Measurements from ENCODE around the gene YJEFN3.

The YJEFN3 gene

DNA sequence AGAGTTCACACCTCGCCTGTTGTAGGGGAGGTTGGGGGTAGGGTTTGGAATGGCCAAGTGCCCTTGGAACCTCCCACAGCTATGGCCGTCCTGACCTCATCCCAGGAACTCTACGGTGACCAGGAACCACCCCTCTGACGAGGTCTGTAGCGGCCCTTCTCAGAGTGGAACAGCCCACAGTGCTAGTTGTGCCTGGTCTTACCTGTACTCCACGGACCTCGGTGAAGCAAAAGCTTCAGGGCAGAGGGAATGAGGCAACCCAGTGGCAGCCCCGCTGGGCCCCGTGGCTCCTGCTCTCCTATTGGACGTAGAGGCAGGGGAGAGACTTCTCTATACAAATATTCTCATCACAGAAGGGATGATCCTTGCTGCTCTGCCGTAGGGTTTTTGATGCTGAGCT, 20.5 kb upstream of the YJEFN3 start:
- no peaks in the 10 kb centered on the region for H3K9me3 ChIP-seq (ENCODE audit: control insufficient read depth, low read length)
- no peak overlapping the region for H3K4me3 ChIP-seq (ENCODE audit: insufficient read depth, low read depth, low read length)
- peaks cover 15% of the 10 kb centered on the region for H3K36me3 ChIP-seq (ENCODE audit: control insufficient read depth, insufficient read depth, low read length)
- no peaks in the 10 kb centered on the region for H3K4me1 ChIP-seq (ENCODE audit: control insufficient read depth, insufficient read depth, low read length)
- no peaks in the 10 kb centered on the region for H3K27me3 ChIP-seq (ENCODE audit: control insufficient read depth, insufficient read depth, low read length, poor library complexity, severe bottlenecking)
- WGBS, 2 experiments, result 92 to 94% methylated on average over 11 of the region's 11 CpGs
- H3K27ac ChIP-seq (ENCODE audit: insufficient read depth, low read depth, low read length, poor library complexity, severe bottlenecking), result no peak overlapping the region

DNA sequence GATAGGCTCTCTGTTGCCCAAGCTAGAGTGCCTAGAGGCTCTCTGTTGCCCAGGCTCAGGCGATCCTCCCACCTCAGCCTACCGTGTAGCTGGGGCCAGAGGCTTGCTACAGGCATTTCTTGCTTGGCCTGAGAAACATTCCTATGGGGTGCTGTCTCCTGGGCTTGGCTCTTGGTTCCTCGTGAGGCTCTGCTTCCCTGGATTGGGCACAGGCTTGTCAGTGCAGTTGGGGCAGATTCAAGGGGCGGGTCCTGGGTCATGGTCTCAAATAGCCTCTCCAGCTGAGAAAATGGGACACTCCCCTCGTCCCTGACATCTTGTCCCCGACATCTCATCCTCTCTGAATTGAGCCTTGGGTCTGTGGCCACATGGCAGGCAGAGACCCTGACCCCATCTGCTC, 18.3 kb upstream of the YJEFN3 start:
- Histone ChIP-seq H3K36me3 (ENCODE audit: control insufficient read depth, insufficient read depth, low read length) (peaks cover 13% of the 10 kb centered on the region), H3K27me3 (ENCODE audit: control insufficient read depth, insufficient read depth, low read length, poor library complexity, severe bottlenecking) (no peaks in the 10 kb centered on the region), H3K4me3 (ENCODE audit: insufficient read depth, low read depth, low read length) (no peak overlapping the region), H3K27ac (ENCODE audit: insufficient read depth, low read depth, low read length, poor library complexity, severe bottlenecking) (no peak overlapping the region), H3K9me3 (ENCODE audit: control insufficient read depth, low read length) (no peaks in the 10 kb centered on the region), H3K4me1 (ENCODE audit: control insufficient read depth, insufficient read depth, low read length) (no peaks in the 10 kb centered on the region)
- 60 to 62% methylated on average over 6 of the region's 6 CpGs for WGBS, 2 experiments

DNA sequence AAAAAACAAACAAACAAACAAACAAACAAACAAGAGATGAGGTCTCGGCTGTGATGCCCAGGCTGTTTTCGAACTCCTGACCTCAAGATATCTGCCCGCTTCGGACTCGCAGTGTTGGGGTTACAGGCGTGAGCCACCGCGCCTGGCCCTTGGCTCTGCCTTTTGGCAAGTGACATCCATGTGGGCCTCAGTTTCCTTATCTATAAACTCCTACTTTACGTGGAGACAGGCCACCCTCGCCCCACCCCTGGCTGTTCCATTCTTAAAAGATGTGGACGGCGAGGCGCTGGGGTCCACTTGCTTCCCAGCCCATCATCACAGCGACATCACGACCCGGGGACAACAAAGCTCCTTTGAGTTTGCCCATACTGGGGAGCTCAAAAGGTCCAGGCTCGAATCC, 15.0 kb upstream of the YJEFN3 start:
- WGBS, 2 experiments, result 95 to 97% methylated on average over 17 of the region's 17 CpGs

DNA sequence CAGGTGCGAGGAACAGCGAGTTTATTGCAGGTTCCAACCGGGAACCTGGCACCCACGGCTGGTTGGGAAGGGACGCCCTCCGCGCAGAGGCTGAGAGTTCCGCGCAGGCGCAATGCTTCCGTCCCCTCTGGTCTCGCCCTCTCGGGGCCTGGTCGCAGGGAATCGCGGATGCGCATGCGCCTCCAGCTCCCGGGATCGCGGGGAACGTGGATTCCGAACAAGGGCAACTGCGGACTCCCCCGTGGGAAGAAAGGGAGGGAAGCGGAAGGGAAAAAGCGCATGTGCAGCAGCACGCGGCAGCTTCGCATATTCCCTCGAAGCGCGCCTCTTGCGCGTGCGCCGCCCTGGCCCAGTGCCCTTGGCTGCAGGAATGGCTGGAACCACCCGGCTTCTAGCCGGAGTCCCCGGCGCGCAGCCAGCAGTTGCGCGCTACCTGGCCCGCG, 14.5 kb upstream of the YJEFN3 start:
- WGBS, 2 experiments, result 96 to 97% methylated on average over 46 of the region's 46 CpGs
- H3K27me3 ChIP-seq (ENCODE audit: control insufficient read depth, insufficient read depth, low read length, poor library complexity, severe bottlenecking), result no peaks in the 10 kb centered on the region
- no peak overlapping the region for H3K27ac ChIP-seq (ENCODE audit: insufficient read depth, low read depth, low read length, poor library complexity, severe bottlenecking)
- no peaks in the 10 kb centered on the region for H3K36me3 ChIP-seq (ENCODE audit: control insufficient read depth, insufficient read depth, low read length)
- no peak overlapping the region for H3K4me3 ChIP-seq (ENCODE audit: insufficient read depth, low read depth, low read length)
- peaks cover 3% of the 10 kb centered on the region for H3K4me1 ChIP-seq (ENCODE audit: control insufficient read depth, insufficient read depth, low read length)
- H3K9me3 ChIP-seq (ENCODE audit: control insufficient read depth, low read length), result no peaks in the 10 kb centered on the region

More for the DNA sequence above, 15.0 kb upstream of the YJEFN3 start:
- Histone ChIP-seq H3K4me3 (ENCODE audit: insufficient read depth, low read depth, low read length) (no peak overlapping the region), H3K27ac (ENCODE audit: insufficient read depth, low read depth, low read length, poor library complexity, severe bottlenecking) (no peak overlapping the region), H3K27me3 (ENCODE audit: control insufficient read depth, insufficient read depth, low read length, poor library complexity, severe bottlenecking) (no peaks in the 10 kb centered on the region), H3K36me3 (ENCODE audit: control insufficient read depth, insufficient read depth, low read length) (no peaks in the 10 kb centered on the region), H3K9me3 (ENCODE audit: control insufficient read depth, low read length) (no peaks in the 10 kb centered on the region), H3K4me1 (ENCODE audit: control insufficient read depth, insufficient read depth, low read length) (peaks cover 3% of the 10 kb centered on the region)

DNA sequence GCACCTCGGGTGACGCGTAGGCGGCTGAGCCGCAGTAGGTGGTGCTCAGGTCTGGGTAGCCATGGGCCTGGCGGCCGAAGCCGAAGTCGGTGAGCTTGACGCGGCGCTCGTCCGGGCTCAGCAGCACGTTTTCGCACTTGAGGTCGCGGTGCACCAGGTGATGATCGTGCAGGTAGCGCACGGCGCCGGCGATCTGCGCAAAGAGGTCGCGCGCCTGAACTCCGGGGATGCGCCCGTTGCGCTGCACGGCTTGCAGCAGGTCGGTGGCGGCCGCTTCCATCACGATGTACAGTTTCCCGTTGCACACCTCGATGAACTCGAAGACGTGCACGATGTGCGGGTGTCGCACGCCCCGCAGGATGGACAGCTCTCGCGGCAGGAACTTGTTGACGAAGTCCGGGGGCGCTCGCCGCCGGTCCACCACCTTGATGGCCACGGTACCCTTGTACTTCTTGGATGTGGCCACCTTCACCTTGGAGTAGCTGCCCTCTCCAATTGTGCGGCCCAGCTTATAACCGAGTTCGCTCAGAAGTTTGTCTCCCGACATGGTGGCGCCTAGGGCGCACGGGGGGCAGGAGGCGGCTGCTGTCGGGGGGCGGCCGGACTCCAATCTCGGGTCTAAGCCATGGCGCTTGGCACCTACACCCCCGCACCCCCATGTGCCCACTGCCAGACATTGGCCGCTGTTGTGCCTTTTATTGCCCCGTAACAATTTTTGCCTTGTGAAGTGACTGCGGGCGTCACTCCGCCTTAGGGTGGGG, 13.7 kb upstream of the YJEFN3 start, which contains the start of gene TSSK6:
TSS of gene TSSK6 (minus strand) at position 668 of the 761 bp plus-strand sequence. CDS start at position 547, 121 bp downstream.
- no peaks in the 10 kb centered on the region for H3K36me3 ChIP-seq (ENCODE audit: control insufficient read depth, insufficient read depth, low read length)
- peaks cover 3% of the 10 kb centered on the region for H3K4me1 ChIP-seq (ENCODE audit: control insufficient read depth, insufficient read depth, low read length)
- no peaks in the 10 kb centered on the region for H3K9me3 ChIP-seq (ENCODE audit: control insufficient read depth, low read length)
- H3K4me3 ChIP-seq (ENCODE audit: insufficient read depth, low read depth, low read length), result peak within 1 kb of the TSS; percentile 91
- H3K27me3 ChIP-seq (ENCODE audit: control insufficient read depth, insufficient read depth, low read length, poor library complexity, severe bottlenecking), result no peaks in the 10 kb centered on the region
- WGBS, 2 experiments, result 96% methylated on average over 74 of the region's 74 CpGs
- no peak within 1 kb of the TSS for H3K27ac ChIP-seq (ENCODE audit: insufficient read depth, low read depth, low read length, poor library complexity, severe bottlenecking)

DNA sequence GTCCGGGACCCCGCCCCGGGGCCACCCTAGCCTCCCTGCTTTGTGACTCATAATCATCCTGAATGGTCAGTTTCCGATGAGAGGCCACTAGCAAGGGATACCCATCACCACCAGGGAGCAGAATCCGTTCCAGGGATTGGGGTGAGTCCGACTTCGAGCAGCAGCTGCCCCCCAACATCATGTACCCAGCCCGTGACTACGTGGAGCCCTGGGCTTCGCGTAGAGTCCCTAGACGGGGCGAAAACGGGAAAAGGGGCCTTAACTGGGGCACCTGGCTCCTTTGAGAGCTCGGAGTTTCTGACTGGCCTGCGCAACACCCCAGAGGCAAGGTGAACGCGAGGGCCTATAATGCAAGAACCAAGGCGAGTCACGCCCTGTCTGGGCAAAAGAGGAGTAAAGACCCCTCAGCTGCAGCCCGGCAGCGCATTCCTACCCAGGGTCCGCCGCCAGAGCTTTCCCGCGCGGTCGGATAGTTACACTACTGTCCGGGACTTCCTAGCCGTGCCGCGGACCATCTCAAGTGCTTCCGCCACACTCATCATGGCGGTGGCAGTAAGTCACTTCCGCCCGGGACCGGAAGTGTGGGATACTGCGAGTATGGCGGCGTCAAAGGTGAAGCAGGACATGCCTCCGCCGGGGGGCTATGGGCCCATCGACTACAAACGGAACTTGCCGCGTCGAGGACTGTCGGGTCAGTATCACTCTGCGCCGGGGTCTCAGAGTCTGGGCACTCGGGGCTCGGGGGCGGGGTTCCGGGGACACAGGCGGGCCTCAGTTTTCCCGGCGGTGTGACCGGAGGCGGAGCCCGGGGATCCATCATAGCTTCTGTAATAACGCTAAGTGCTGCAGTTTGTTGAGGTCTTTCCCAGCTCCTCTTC, 12.8 kb upstream of the YJEFN3 start, which contains the start of gene NDUFA13:
TSS of gene NDUFA13 (plus strand) at position 584 of the 878 bp plus-strand sequence. CDS start at position 598, 14 bp downstream.
- no peak within 1 kb of the TSS for H3K27ac ChIP-seq (ENCODE audit: insufficient read depth, low read depth, low read length, poor library complexity, severe bottlenecking)
- no peaks in the 10 kb centered on the region for H3K36me3 ChIP-seq (ENCODE audit: control insufficient read depth, insufficient read depth, low read length)
- H3K27me3 ChIP-seq (ENCODE audit: control insufficient read depth, insufficient read depth, low read length, poor library complexity, severe bottlenecking), result no peaks in the 10 kb centered on the region
- WGBS, 2 experiments, result 10 to 11% methylated on average over 61 of the region's 61 CpGs
- H3K9me3 ChIP-seq (ENCODE audit: control insufficient read depth, low read length), result no peaks in the 10 kb centered on the region
- peaks cover 3% of the 10 kb centered on the region for H3K4me1 ChIP-seq (ENCODE audit: control insufficient read depth, insufficient read depth, low read length)
- H3K4me3 ChIP-seq (ENCODE audit: insufficient read depth, low read depth, low read length), result peak within 1 kb of the TSS; percentile 91

DNA sequence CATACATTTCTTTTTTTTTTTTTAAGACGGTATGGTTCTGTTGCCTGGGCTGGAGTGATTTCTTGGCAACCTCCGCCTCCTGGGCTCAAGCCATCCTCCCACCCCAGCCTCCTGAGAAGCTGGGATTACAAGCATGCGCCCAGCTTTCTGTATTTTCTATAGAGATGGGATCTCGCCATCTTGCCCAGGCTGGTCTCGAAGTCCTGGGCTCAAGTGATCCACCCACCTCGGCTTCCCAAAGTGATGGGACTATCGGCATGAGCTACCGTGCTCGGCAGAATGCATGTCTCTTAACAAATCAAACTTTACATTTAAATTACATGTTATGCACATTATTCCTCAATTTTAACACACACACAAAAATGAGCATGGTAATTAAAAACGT, 11.5 kb upstream of the YJEFN3 start:
- WGBS, 2 experiments, result 93 to 94% methylated on average over 10 of the region's 10 CpGs
- peak overlapping the region; percentile 14 for H3K4me3 ChIP-seq (ENCODE audit: insufficient read depth, low read depth, low read length)
- no peaks in the 10 kb centered on the region for H3K36me3 ChIP-seq (ENCODE audit: control insufficient read depth, insufficient read depth, low read length)
- H3K4me1 ChIP-seq (ENCODE audit: control insufficient read depth, insufficient read depth, low read length), result peaks cover 3% of the 10 kb centered on the region
- H3K27ac ChIP-seq (ENCODE audit: insufficient read depth, low read depth, low read length, poor library complexity, severe bottlenecking), result no peak overlapping the region
- H3K9me3 ChIP-seq (ENCODE audit: control insufficient read depth, low read length), result no peaks in the 10 kb centered on the region
- no peaks in the 10 kb centered on the region for H3K27me3 ChIP-seq (ENCODE audit: control insufficient read depth, insufficient read depth, low read length, poor library complexity, severe bottlenecking)

DNA sequence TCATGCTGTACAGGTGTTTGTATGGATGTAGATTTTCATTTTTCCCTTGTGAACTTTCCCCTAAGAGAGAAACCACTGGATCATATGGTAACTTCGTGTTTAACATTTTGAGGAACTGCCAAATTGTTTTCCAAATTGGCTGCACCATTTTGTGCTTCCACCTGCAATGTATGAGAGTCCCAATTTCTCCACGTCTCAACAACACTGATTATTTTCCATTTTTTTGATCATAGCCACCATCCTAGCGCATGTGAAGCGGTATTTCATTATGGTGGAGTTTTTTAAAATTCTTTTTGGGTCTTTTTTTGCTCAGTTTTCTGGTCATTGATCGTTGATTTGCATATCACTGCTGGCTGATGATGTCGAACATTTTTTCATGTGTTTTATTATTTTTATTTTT, 7.7 kb upstream of the YJEFN3 start:
- Histone ChIP-seq H3K36me3 (ENCODE audit: control insufficient read depth, insufficient read depth, low read length) (no peaks in the 10 kb centered on the region), H3K4me3 (ENCODE audit: insufficient read depth, low read depth, low read length) (no peak overlapping the region), H3K4me1 (ENCODE audit: control insufficient read depth, insufficient read depth, low read length) (peaks cover 17% of the 10 kb centered on the region)

DNA sequence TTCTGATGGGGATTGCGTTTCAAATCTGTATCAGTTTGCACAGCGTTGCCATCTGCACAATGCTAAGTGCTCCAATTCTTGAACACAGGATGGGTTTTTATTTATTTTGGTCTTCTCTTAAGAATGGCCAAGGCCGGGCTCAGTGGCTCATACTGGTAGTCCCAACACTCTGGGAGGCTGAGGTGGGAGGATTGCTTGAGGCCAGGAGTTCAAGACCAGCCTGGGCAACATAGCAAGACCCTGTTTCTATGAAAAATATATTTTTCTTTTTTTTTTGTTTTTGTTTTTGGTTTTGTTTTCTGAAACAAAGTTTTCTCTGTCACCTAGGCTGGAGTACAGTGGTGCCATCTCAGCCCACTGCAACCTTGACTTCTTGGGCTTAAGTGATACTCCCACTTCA, 5.5 kb upstream of the YJEFN3 start:
- Histone ChIP-seq H3K4me1 (ENCODE audit: control insufficient read depth, insufficient read depth, low read length) (peaks cover 19% of the 10 kb centered on the region), H3K4me3 (ENCODE audit: insufficient read depth, low read depth, low read length) (no peak overlapping the region), H3K9me3 (ENCODE audit: control insufficient read depth, low read length) (no peaks in the 10 kb centered on the region), H3K27me3 (ENCODE audit: control insufficient read depth, insufficient read depth, low read length, poor library complexity, severe bottlenecking) (no peaks in the 10 kb centered on the region), H3K27ac (ENCODE audit: insufficient read depth, low read depth, low read length, poor library complexity, severe bottlenecking) (no peak overlapping the region), H3K36me3 (ENCODE audit: control insufficient read depth, insufficient read depth, low read length) (peaks cover 7% of the 10 kb centered on the region)
- 94 to 98% methylated on average over 3 of the region's 3 CpGs for WGBS, 2 experiments

More for the DNA sequence above, 7.7 kb upstream of the YJEFN3 start:
- no peaks in the 10 kb centered on the region for H3K27me3 ChIP-seq (ENCODE audit: control insufficient read depth, insufficient read depth, low read length, poor library complexity, severe bottlenecking)
- H3K9me3 ChIP-seq (ENCODE audit: control insufficient read depth, low read length), result no peaks in the 10 kb centered on the region
- no peak overlapping the region for H3K27ac ChIP-seq (ENCODE audit: insufficient read depth, low read depth, low read length, poor library complexity, severe bottlenecking)
- 89 to 96% methylated on average over 5 to 6 of the region's 6 CpGs for WGBS, 2 experiments

DNA sequence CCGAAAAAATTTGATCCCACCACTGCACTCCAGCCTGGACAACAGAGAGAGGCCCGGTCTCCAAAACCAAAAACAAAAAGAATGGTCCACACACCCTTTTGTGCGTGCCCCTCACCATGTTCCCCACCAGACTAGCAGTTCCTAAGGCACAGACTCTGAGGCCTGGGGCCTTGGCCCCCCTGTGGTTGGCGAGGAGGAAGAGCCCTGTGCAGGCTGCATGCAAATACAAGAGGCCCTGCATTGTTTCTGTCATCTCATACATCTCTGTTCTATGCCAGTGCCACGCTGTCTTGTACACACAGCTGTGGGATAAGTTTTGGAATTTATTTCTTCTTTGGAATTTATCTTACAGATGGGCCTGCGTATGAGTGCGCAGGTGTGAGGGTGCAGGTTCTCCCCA, 4.7 kb upstream of the YJEFN3 start:
- 91 to 97% methylated on average over 7 of the region's 7 CpGs for WGBS, 2 experiments
- H3K36me3 ChIP-seq (ENCODE audit: control insufficient read depth, insufficient read depth, low read length), result peaks cover 15% of the 10 kb centered on the region
- H3K9me3 ChIP-seq (ENCODE audit: control insufficient read depth, low read length), result no peaks in the 10 kb centered on the region
- H3K4me1 ChIP-seq (ENCODE audit: control insufficient read depth, insufficient read depth, low read length), result peaks cover 19% of the 10 kb centered on the region
- H3K27ac ChIP-seq (ENCODE audit: insufficient read depth, low read depth, low read length, poor library complexity, severe bottlenecking), result no peak overlapping the region
- H3K4me3 ChIP-seq (ENCODE audit: insufficient read depth, low read depth, low read length), result no peak overlapping the region
- no peaks in the 10 kb centered on the region for H3K27me3 ChIP-seq (ENCODE audit: control insufficient read depth, insufficient read depth, low read length, poor library complexity, severe bottlenecking)
